K562 treated with DMSO at 1 percent for 48 hours (cell line): ENCODE measurements around the gene CHPT1. TPM values are rescaled to one million over a fixed set of nuclear protein-coding genes. Genes with fewer than 3 reads are reported as not detected.

Experiments used
- total RNA-seq: library from RNA; unstranded; fragments of 300-600 nt; gene quantifications from 2 replicates; pipeline ENCODE4 v1.2.3, GENCODE V29; 2022; ENCODE audit warnings: low replicate concordance; ENCODE audit errors: extremely low read depth

Gene CHPT1
- not detected in 2 replicates for total RNA-seq

GRCh38 chr12:101697197-101697929 is at the start of gene CHPT1:
Gene CHPT1, plus strand, starts transcription at chr12:101697640. Its CDS starts 222 bp downstream, at chr12:101697862.

DNA sequence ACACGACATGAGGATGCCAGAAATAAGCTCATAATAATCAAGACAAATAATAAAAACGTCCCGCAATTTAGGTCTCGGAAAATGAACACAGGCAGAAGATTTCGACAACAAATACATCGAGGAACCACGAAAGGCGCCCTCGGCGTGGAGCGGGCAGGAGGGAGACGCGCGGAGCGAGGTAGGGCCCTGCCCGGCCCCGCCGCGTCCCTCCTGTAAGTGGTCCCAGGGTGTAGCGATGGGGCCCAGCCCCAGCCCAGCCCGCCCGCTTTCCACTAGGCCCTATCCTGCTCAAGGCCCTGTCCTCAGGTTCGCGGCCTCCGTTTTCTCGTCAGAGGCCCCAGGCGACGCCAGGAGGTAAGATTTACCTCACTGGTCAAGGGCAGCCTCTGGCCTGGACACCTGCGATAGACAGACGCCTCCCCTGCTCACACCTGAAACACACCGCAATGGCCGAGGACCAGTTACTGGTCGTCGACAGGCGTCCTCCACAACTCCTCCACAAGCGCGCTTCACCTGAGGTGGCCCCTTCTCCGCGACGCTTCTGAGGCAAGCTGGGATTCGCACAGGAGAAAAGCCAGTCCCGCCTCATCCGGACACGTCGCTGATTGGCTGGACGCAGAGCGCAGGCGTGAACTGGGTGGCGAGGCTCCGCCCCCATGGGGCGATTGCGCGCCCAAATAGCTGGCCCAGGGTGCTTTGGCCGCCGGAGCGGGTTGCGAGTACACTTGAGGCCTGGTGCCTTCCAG is 41.7 kb downstream of the CHPT1 start, which contains the start of gene SYCP3:
TSS of gene SYCP3 (minus strand) at position 543 of the 746 bp plus-strand sequence. CDS start 1,527 bp downstream, outside the sequence.

Other genes with a start within 250 kb of the CHPT1 start
- not detected in 2 replicates for gene SPIC, start 222.3 kb upstream of the CHPT1 start, total RNA-seq
- not detected in 2 replicates for gene MYBPC1, start 102.7 kb upstream of the CHPT1 start, total RNA-seq
- not detected in 2 replicates for gene SYCP3, start 41.8 kb downstream of the CHPT1 start, total RNA-seq
- not detected in 2 replicates for gene GNPTAB, start 133.3 kb downstream of the CHPT1 start, total RNA-seq
- not detected in 2 replicates for gene DRAM1, start 179.9 kb downstream of the CHPT1 start, total RNA-seq